ENCODE measurements around the gene CHRNA3. TPM values are rescaled to one million over a fixed set of nuclear protein-coding genes. Genes with fewer than 3 reads are reported as not detected.

The CHRNA3 gene
- polyA plus RNA-seq, 2 of the 4 experiments (the other 2 are of a cell fraction), result 0.27 to 0.45 TPM

GRCh38 chr15:78641749-78642275 is 21.0 kb upstream of the CHRNA3 start (continued):
- TF ChIP-seq REST (IDR thresholded peaks at IDR 0.05) (no peak), HOXB13 (CRISPR knock-in tag; IDR thresholded peaks at IDR 0.05; ENCODE audit: low read depth) (no peak), NFE2L2 (conservative IDR thresholded peaks at IDR 0.05; ENCODE audit: low read length) (no peak), RNF2 (IDR thresholded peaks at IDR 0.05; ENCODE audit: borderline replicate concordance, low read depth) (no peak)

DNA sequence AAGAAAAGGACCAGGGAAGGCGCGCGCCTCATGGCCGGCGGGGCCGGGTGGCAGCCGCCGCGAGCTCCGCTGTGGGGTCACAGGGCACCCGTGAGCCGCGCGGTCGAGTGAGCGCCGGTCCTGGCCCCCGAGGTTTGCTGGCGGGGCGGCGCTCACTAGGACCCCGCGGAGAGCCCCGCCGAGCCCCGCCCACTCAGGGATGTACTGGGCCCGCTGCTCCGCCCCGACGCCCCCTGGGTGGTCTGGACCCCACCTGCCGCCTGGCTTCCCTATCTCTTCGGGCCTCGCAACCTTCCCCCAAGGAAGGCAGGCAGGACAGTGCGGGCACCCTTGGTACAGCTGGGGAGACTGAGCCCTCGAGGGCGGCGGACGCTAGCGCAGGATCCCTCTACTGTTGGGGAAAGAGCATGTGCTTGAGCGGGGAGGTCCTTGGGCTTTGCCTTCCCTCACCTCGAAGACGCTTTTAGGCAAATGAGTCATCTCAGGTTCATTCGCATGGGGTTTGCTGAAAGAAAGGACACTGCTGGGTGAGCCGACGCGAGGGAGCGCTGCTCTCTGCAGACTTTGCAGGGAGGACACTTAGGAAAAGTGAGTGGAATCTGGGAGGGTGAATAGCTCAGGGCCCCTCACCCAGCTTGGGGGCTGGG is 20.4 kb upstream of the CHRNA3 start, which contains the start of gene CHRNB4:
Gene CHRNB4 (minus strand): TSS at position 109 of the 647 bp plus-strand sequence. CDS start 77 bp downstream, at position 32.
- FAIRE-seq (no peak), ATAC-seq (peak; percentile 69 to 84), DNase-seq (ENCODE audit: low read depth in 1 of 2, low spot score in 1 of 2) (peak in 1 of 2 experiments; percentile 49)
- 33% methylated on average over 36 of the region's 47 CpGs for WGBS (ENCODE audit: missing lambda C conversion rate)
- ChIA-PET CTCF (interaction anchor here (1.9 to 15.4 kb wide), 4 partner anchors 10 to 110 kb away, joined by 10 to 224 read pairs (median 96); partner anchors contain the start of gene CHRNA3), POLR2A (no interaction called here)
- Histone ChIP-seq H3K9me3 (no peaks in the 10 kb centered on the region), H3K4me2 (peak within 1 kb of the TSS; percentile 85), H3K4me3 (peak within 1 kb of the TSS; percentile 58), H3K27ac (peak within 1 kb of the TSS; percentile 66 to 85; a peak in 5 of 6 replicates), H3K4me1 (0 out of 3 replicates have a peak, but pooled peaks cover 3% of the 10 kb centered on the region)
- TF ChIP-seq, protein P1, sequence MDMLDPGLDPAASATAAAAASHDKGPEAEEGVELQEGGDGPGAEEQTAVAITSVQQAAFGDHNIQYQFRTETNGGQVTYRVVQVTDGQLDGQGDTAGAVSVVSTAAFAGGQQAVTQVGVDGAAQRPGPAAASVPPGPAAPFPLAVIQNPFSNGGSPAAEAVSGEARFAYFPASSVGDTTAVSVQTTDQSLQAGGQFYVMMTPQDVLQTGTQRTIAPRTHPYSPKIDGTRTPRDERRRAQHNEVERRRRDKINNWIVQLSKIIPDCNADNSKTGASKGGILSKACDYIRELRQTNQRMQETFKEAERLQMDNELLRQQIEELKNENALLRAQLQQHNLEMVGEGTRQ (IDR thresholded peaks at IDR 0.05), result no peak
- TF ChIP-seq RNF2 (IDR thresholded peaks at IDR 0.05; ENCODE audit: borderline replicate concordance, low read depth) (no peak), TP53 (CRISPR knock-in tag; IDR thresholded peaks at IDR 0.05) (no peak), MAX (IDR thresholded peaks at IDR 0.05) (peak; percentile 64), FOSB (CRISPR knock-in tag; IDR thresholded peaks at IDR 0.05) (no peak), ZC3H11A (IDR thresholded peaks at IDR 0.05) (no peak), CHD4 (IDR thresholded peaks at IDR 0.05; ENCODE audit: borderline replicate concordance) (no peak), E2F6 (IDR thresholded peaks at IDR 0.05; ENCODE audit: borderline replicate concordance, low read depth) (peak; percentile 78), HOXB13 (CRISPR knock-in tag; IDR thresholded peaks at IDR 0.05; ENCODE audit: low read depth) (no peak), MYC (IDR thresholded peaks at IDR 0.05; ENCODE audit: borderline replicate concordance, low read length) (no peak), CHD2 (IDR thresholded peaks at IDR 0.05; ENCODE audit: low read length, partially characterized antibody) (no peak), CBX2 (IDR thresholded peaks at IDR 0.05; ENCODE audit: borderline replicate concordance, low read depth) (no peak)
- TF ChIP-seq, protein P2, sequence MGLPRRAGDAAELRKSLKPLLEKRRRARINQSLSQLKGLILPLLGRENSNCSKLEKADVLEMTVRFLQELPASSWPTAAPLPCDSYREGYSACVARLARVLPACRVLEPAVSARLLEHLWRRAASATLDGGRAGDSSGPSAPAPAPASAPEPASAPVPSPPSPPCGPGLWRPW (IDR thresholded peaks at IDR 0.05), result no peak
- TF ChIP-seq, protein P3, sequence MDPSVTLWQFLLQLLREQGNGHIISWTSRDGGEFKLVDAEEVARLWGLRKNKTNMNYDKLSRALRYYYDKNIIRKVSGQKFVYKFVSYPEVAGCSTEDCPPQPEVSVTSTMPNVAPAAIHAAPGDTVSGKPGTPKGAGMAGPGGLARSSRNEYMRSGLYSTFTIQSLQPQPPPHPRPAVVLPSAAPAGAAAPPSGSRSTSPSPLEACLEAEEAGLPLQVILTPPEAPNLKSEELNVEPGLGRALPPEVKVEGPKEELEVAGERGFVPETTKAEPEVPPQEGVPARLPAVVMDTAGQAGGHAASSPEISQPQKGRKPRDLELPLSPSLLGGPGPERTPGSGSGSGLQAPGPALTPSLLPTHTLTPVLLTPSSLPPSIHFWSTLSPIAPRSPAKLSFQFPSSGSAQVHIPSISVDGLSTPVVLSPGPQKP (IDR thresholded peaks at IDR 0.05; ENCODE audit: low read depth, low read length), result no peak
